Pancreas (tissue), 10 donors: ENCODE data around the gene GPR61. TPM values are rescaled to one million over a fixed set of nuclear protein-coding genes. Genes with fewer than 3 reads are reported as not detected.

ENCODE experiments used
- ATAC-seq, 4 donors: fragments of 200-7000 bp; cut with Tn5 transposase; one replicate each; pipeline versions ENCODE4 v1.8.0 to v1.9.1; 2020; ENCODE audit warnings: mild to moderate bottlenecking in 4 of 4, moderate library complexity in 4 of 4
- DNase-seq, 6 donors: peaks; one replicate each; pipeline ENCODE4 v3.0.0-alpha.2; 2020
- FAIRE-seq: peaks from 2 replicates; lab custom pipeline; 2012; peaks lifted over from hg19 to GRCh38; lab: Jason Lieb, UNC
- H3K27ac ChIP-seq, 4 donors: fragments of 200-600 bp; sonication (generic); 1 replicate in 3 of 4; 2 replicates in 1 of 4; pipeline versions ENCODE4 v1.5.0 to v1.8.0; 2020
- H3K27me3 ChIP-seq, 4 donors: fragments of 200-600 bp; one replicate each; pipeline ENCODE4 v1.8.0; 2021
- H3K36me3 ChIP-seq, 3 donors: fragments of 200-600 bp; sonication (generic) in 1 of 3; one replicate each; pipeline versions ENCODE4 v1.5.0 to v1.8.0; 2020 to 2021
- H3K4me1 ChIP-seq, 3 donors: fragments of 200-600 bp; one replicate each; pipeline ENCODE4 v1.8.0; 2021
- H3K4me3 ChIP-seq, 4 donors: fragments of 200-600 bp; sonication (generic) in 2 of 4; one replicate each; pipeline versions ENCODE4 v1.5.0 to v1.8.0; 2020 to 2021
- H3K9me3 ChIP-seq, 4 donors: fragments of 200-600 bp; one replicate each; pipeline ENCODE4 v1.8.0; 2021
- CTCF ChIP-seq, 4 donors: fragments of 200-600 bp; sonication (generic) in 3 of 4; IDR thresholded peaks; one replicate each; pipeline versions ENCODE4 v1.5.0 to v1.8.0; 2021; ENCODE audit warnings: antibody characterized with exemption in 4 of 4
- WGBS, 2 donors: extraction: QIAGEN DNeasy Blood & Tissue Kit; methylation state at CpG; one replicate each; pipeline ENCODE4 v1.1.7; 2013; 5-methylcytosine and 5-hydroxymethylcytosine counted together
- intact Hi-C, 3 donors: fragments of 100-400 bp; cut with DNase I; formaldehyde crosslinking; loops; one replicate each; pipeline versions ENCODE4 v1.11.1 to v1.14.2; 2022
- polyA plus RNA-seq, 2 donors: library from polyadenylated mRNA; stranded (reverse); fragments of 200-250 nt; gene quantifications; one replicate each; pipeline ENCODE4 v1.2.3, GENCODE V29; 2013
- total RNA-seq, 6 donors: library from RNA; stranded (reverse); fragmentation: NEBNext Ultra II Directional in 4 of 6; extraction: Animal tissue kit (Norgen Biotek cat#: 25700) in 4 of 6; gene quantifications; one replicate each; pipeline versions ENCODE4 v1.2.1 to v1.2.4, GENCODE V29; 2021 to 2023
- donor health status: healthy with polysubstance abuse.
- donor health status: DM: no; HTN: no; CAD: no; lungs with moderate emphysema.
- donor health status: DM: no; HTN: no; CAD: no.
- donor health status: control.
- donor health status: control.
- donor health status: Bipolar disorder and iron deficiency.
- donor health status: DM: yes; HTN: yes; CAD: no.
- donor health status: DM: no; HTN: no; CAD: no.
- donor health status: DM: no; HTN: no; CAD: no.
- donor health status: DM: yes; HTN: yes; CAD: no.

The GPR61 gene
- total and polyA plus RNA-seq, 8 donors, result 0.09 to 0.19 TPM; not detected in 6

DNA sequence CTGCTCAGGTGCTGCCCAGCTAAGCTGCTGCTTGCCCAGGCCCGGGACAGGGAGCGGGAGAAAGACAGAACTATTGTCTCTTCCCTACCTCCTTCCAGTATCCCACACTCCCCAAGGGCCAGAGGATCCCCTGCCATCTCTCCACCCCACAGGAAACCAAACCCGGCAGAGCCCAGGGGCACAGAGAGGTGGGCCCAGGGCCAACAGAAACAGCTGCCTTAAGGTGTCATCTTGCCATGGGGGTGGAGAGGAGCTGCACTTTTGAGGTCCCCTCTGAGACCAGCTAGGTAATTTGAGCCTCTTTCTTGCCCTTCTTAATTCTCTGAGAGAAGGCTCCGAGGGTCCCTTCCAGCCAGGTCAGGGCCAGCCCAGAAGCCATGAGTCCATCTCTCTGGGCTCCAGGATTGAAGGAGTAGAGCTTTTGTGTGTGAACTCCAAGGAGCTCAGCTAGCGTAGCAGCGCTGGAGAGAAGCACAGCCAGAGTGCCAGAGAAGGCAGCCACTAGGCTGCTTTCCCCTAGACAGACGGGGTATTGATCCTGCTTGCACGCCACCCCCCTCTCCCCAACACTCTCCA is 9.7 kb upstream of the GPR61 start:
- DNase-seq, result no peak
- WGBS, 2 donors, result 69 to 73% methylated on average over 8 of the region's 8 CpGs

DNA sequence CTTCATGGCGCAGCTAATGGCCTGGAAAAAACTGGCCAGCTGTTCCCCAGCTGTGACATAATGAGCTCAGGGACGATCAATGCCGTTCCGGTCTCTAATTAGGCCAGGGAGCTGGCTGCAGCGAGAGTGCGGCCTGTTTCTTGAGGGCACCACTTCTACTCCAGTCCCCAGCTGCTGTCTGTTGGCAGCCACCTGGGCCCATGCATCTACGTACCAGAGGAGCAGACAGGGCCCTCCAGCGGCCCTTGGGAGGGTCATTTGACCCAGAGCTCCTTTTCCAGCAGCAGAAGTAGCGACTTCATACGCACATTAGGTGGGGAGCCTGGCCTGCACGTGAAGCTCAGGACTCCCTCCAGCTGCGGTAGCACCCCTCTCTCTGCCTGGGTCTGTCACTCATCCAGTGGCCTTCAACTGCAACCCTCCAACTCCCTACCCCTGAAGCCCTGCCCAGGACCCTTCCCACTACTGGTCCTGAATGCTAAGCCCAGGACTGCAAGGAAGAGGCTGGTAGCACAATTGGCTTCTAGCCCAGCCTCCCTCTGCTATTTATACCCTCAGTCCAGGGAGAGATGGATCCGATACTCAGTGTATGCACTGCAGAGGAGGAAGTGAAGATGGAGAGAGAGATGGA is 9.1 kb upstream of the GPR61 start:
- no peak overlapping the region for H3K27ac ChIP-seq
- WGBS, 2 donors, result 70 to 75% methylated on average over 13 of the region's 13 CpGs
- TF ChIP-seq CTCF (IDR thresholded peaks at IDR 0.05), result no peak
- intact Hi-C loops, result loop anchor here in 2 of 3 donors (5.0 kb wide), 3 partner anchors 38 to 278 kb away; partner anchors contain the start of gene CYB561D1 (in 1 of the 2)
- H3K27me3 ChIP-seq, result no peaks in the 10 kb centered on the region
- FAIRE-seq, result no peak
- no peak overlapping the region for H3K4me3 ChIP-seq
- H3K36me3 ChIP-seq, result no peaks in the 10 kb centered on the region
- peak in 2 of 4 donors; percentile 8 to 32 for ATAC-seq
- no peak for DNase-seq
- peaks cover 0 to 9% (median 0%) of the 10 kb centered on the region in 3 donors for H3K4me1 ChIP-seq
- no peaks in the 10 kb centered on the region for H3K9me3 ChIP-seq

More for the DNA sequence above, 9.7 kb upstream of the GPR61 start:
- ATAC-seq (no peak), FAIRE-seq (no peak)
- Histone ChIP-seq H3K9me3 (no peaks in the 10 kb centered on the region), H3K27ac (no peak overlapping the region), H3K36me3 (no peaks in the 10 kb centered on the region), H3K27me3 (no peaks in the 10 kb centered on the region), H3K4me1 (peaks cover 0 to 9% (median 0%) of the 10 kb centered on the region in 3 donors), H3K4me3 (no peak overlapping the region)
- no peak for TF ChIP-seq CTCF (IDR thresholded peaks at IDR 0.05)
- intact Hi-C loops, result loop anchor here in 2 of 3 donors (5.0 to 10.0 kb wide), 4 partner anchors 38 to 278 kb away; partner anchors contain the start of gene CYB561D1 (in 1 of the 2)

- WGBS, 2 donors, result 77 to 85% methylated on average over 4 of the region's 4 CpGs
- Histone ChIP-seq H3K36me3 (no peaks in the 10 kb centered on the region), H3K4me3 (no peak overlapping the region), H3K4me1 (peaks cover 0 to 9% (median 0%) of the 10 kb centered on the region in 3 donors), H3K9me3 (no peaks in the 10 kb centered on the region), H3K27me3 (no peaks in the 10 kb centered on the region), H3K27ac (no peak overlapping the region)
- no peak for ATAC-seq
- no peak for FAIRE-seq
- no peak for TF ChIP-seq CTCF (IDR thresholded peaks at IDR 0.05)
- DNase-seq, result no peak
- intact Hi-C loops, result loop anchor here in 2 of 3 donors (5.0 kb wide), 3 partner anchors 39 to 279 kb away; partner anchors contain the start of gene CYB561D1 (in 1 of the 2)
Observed at GRCh38 chr1:109531380-109531779, 8.3 kb upstream of the GPR61 start.

GRCh38 chr1:109531826-109532364 is 7.8 kb upstream of the GPR61 start:
- H3K4me1 ChIP-seq, result peaks cover 0 to 9% (median 0%) of the 10 kb centered on the region in 3 donors
- FAIRE-seq (no peak), DNase-seq (no peak), ATAC-seq (no peak)
- H3K36me3 ChIP-seq, result no peaks in the 10 kb centered on the region
- H3K27ac ChIP-seq, result no peak overlapping the region
- WGBS, 2 donors, result 40 to 46% methylated on average over 16 of the region's 16 CpGs
- H3K9me3 ChIP-seq, result no peaks in the 10 kb centered on the region
- no peak for TF ChIP-seq CTCF (IDR thresholded peaks at IDR 0.05)
- H3K27me3 ChIP-seq, result no peaks in the 10 kb centered on the region
- intact Hi-C loops, result loop anchor here in 2 of 3 donors (5.0 kb wide), 3 partner anchors 40 to 280 kb away; partner anchors contain the start of gene CYB561D1 (in 1 of the 2)
- peak overlapping the region in 1 of 4 donors; percentile 18 for H3K4me3 ChIP-seq
